HG03460 (cell line): ENCODE data around the gene DGKD.
"Not testable (repeated sequence)": the region's sequence is repeated elsewhere in the genome, so short reads cannot be mapped to it uniquely, and the experiment has no call there.

ENCODE experiments used
- ATAC-seq: cut with Tn5 transposase; IDR thresholded peaks from one replicate; pipeline ENCODE4 v1.9.1; 2021; ENCODE audit not compliant: unreplicated experiment

The DGKD gene

DNA sequence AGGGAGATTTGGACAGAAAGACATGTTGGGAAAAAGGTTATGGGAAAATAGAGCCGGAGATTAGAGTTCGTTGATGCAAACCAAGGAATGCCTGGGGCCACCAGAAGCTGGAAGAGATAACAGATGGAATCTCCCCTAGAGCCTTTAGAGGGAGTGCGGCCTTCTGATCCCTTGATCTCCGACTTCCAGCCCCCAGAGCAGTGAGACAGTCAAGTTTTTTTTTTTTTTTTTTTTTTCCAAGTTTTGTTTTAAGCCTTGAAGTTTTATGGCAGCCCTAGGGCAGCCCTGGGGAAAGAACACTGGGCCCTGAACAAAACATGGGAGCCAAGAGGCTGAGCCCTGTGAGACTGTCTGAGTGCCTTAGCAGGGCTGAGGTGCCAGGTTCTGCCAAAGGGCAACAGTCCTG is 6.5 kb downstream of the DGKD start:
- no peak for ATAC-seq

DNA sequence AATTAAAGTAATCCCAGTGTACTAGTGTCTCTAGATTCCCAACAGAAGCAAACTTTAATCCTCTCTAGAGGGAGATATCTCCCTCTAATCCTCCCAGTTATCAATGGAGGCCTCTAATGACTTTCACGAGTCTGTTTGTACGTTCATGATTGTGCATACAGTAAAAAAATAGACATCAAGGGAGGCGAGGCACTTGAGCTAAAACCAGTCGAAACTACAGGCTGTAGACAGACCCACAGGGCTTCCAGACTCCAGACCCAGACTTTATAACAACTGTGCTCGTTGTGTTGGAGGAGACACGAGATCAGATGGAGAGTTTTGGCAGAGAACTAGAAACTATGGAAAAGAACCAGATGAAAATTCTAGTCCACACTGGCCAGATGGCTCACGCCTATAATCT is 7.0 kb downstream of the DGKD start:
- ATAC-seq, result no peak

DNA sequence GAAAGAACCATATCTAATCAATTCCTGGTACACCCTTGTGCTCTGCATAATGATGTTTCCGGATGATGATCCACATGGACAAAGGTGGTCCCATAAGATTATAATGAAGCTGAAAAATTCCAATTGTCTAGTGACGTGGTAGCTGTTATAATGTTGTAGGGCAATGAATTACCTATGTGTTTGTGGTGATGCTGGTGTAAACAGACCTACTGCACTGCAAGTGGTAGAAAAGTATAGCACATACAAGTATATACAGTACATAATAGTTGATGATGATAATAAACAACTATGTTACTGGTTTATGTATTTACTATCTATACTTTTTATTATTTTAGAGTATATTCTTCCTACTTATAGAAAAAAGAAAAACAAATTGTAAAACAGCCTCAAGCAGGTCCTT is 8.4 kb downstream of the DGKD start:
- ATAC-seq, result no peak

DNA sequence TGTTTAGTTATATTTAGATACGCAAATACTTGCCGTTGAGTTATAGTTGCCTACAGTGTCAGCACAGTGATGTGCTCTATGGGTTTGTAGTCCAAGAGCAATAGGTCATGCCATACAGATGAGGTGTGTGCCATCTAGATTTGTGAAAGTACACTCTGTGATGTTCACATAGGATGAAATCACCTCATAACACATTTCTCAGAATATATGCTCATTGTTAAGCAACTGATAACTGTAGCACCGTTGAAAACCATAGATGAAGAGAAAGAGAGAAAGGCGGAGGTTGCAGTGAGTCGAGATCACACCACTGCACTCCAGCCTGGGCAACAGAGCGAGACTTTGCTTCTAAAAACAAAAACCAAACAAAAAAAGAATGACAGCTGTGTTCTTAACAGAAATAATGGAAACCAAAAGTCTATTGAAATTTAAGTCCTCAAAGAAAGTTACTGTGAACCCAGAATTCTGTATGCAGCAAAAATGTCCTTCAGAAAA is 9.5 kb downstream of the DGKD start:
- peak; percentile 57 for ATAC-seq

DNA sequence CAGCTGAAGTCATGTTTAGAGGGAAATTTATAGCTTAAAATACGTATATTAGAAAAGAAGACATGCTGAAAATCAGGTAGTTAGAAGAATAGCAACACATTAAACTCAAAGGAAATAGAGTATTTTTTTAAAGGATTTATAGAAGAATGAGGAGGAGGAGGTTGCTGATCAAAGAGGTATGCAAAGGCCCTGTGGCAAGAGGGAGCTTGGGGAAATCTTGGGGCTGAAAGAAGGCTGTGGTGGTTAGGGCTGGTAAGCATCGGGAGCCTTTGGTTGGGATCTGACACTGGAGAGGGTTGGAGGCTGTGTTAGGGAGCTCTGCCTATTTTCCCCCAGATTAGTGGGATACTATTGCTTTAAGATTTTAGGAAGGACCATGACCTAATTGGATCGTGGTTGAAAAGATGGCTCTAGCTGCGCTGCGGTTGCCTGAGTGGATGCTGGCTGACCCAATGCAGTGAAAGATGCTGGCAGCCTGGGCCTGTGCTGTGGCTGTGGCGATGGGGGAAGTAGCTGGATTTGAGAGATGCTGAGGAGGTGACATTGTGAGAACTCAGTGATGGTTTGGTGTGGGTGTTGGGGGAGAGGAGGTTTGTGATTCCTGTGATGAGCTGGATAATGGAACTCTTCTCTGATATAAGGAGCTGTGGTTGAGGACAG is 11.7 kb downstream of the DGKD start:
- ATAC-seq, result no peak

DNA sequence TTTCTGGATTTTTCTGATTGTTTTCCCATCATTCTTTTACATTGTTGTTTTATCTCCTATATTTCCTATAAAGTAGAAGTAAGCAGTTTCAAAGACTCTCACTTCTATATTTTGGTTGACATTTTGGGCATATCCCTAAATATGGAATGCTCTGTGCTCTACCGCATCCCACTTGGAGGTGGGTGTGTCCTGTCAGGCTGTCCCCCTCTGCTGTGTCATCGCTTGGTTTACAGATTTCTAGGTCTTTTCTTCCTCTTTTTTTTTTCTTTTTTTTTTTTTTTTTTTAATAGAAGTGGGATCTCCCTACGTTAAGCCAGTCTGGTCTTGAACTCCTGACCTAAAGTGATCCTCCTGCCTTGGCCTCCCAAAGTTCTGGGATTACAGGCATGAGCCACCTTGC is 13.3 kb downstream of the DGKD start:
- no peak for ATAC-seq

- no peak for ATAC-seq
Observed at GRCh38 chr2:233368756-233369155, 14.5 kb downstream of the DGKD start.

GRCh38 chr2:233369462-233369861 is 15.2 kb downstream of the DGKD start:
- no peak for ATAC-seq

DNA sequence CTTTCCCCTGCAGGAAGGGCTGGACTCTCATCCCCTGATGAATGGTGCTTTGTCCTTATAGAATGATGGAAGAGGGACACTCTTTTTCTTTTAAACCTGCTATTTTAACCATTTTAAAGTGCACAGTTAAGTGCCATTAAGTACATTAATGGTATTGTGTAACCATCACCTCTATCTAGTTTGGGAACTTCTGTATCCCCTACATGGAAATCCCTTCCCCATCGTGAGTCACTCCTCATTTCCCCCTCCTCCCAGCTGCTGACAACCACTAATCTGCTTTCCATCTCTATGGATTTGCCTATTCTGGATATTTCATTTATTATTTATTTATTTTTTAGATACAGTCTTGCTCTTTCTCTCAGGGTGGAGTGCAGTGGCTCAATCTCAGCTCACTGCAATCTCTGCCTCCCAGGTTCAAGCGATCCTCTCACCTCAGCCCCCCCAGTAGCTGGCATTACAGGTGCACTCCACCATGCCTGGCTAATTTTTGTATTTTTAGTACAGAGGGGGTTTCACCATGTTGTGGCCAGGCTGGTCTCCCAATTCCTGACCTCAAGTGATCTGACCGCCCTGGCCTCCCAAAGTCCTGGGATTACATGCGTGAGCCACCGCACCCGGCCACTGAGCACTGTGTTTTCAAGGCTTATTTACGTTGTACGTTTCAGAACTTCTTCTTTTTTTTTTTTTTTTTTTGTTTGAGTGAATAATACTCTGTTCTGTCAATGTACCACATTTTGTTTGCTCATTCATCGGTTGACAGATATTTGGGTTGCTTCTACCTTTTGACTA is 15.8 kb downstream of the DGKD start:
- no peak for ATAC-seq

GRCh38 chr2:233371641-233372040 is 17.3 kb downstream of the DGKD start:
- ATAC-seq, result no peak

- no peak for ATAC-seq
Observed at GRCh38 chr2:233372855-233373254, 18.6 kb downstream of the DGKD start.

DNA sequence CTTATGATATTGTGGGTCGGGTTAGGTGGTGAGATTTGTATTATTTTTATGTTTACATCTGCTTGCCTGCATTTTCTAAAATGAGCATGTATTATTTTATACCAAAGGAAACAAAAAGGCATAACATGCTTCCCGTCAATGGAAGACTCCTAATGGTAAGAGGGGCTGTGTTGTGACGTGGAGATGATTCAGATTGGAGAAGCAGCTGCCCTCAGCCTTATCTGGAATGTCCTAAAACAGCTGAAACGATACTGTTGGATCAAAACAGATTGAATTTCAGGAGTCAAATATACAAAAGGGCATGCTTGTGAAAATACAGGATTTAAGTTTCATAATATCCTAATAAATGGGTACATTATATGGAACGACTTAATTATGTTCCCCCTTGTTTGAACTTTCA is 19.0 kb downstream of the DGKD start:
- no peak for ATAC-seq

GRCh38 chr2:233374776-233375175 is 20.5 kb downstream of the DGKD start:
- not testable (repeated sequence) for ATAC-seq

- no peak for ATAC-seq
Observed at GRCh38 chr2:233375490-233376314, 21.4 kb downstream of the DGKD start.

GRCh38 chr2:233379034-233379433 is 24.7 kb downstream of the DGKD start:
- ATAC-seq, result no peak

GRCh38 chr2:233379441-233379840 is 25.1 kb downstream of the DGKD start:
- no peak for ATAC-seq

DNA sequence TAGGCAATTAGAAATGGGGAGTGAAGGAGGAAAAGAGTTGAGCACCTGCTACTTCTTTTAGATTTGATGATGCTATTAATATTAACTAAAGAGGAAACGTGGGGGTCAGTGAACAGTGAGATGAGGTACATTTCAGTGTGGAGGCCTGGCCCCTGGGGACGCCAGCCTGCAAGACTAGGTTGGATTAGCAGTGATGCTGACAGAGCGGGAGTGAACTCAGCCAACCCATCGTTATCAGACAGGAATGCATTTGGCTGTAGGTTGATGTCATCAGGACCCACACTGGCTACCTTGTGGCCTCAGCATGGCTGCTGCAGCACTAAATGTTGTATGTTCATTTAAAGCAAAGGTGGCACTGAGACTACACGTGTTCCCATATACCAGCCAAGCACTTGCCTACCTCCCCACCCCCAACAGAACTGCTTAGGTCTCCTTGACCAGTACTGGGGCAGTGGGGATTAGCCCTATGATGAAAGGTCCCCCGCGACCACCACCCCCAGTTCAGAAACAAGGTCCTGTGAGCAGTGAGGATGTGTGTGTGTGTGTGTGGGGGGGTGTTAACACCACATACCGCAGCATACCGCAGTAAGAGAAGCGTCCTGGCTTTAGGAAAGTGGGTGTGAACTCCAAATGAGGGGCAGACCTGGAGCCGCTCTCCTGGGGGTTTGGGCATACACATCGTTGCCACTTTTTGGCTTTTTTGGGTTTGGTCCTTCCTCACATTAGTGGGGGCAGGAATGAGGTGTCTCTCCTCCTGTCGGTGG is 26.0 kb downstream of the DGKD start:
- no peak for ATAC-seq

DNA sequence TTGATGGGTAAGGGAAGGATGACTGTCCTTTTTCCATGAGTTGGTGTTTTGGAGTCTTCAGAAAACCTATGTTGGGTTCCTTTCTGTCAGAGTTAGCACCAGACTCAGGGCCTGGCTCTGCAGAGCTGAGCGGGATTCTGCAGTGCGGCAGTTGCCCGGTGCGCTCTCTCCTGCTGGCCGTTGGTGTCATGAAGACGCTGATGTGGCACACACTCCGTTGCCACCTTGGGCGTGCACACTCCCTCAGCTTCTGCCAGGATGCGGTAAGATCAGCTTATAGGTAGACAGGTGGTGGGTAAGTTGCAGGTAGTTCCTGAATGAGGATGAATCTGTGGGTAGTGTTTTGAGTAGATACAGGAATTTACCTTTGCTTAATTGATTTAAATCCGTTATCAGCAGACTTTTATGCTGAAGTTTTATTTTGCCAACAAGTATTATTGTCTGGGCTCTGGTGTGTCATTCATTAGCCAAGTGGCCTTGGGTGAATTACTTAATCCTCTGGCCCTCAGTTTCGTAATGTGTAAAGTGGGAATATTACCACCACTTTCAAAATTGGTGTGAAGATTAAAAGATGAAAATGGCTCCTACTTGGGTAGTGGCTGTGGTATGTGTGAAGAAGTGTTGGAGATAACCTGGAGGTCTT is 26.8 kb downstream of the DGKD start:
- ATAC-seq, result no peak

DNA sequence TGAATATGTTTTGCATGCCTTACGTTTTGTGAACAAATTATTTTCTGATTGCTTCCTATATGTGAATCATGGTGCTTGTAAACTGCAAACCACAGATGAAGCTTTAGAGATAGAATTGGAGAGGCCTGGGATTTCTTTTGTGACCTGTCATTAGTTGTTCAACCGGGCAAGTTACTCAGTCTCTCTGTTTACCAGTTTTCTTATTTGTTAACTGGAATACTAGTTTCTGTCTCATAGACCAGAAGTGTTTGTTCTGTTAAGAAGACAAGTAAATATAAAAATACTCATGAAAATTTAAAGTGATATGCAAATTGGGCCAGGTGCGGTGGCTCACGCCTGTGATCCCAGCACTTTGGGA is 27.3 kb downstream of the DGKD start:
- ATAC-seq, result no peak

- ATAC-seq, result no peak
Observed at GRCh38 chr2:233384015-233384414, 29.7 kb downstream of the DGKD start.
